GM19238 (cell line): ENCODE data around the gene ZBTB25.

Source experiments
- DNase-seq: peaks from one replicate; pipeline ENCODE4 v3.0.0; 2011; ENCODE audit warnings: low spot score; ENCODE audit not compliant: insufficient read length

ZBTB25 gene

GRCh38 chr14:64476438-64476837, 27.2 kb downstream of the ZBTB25 start:
- DNase-seq: no peak

DNA sequence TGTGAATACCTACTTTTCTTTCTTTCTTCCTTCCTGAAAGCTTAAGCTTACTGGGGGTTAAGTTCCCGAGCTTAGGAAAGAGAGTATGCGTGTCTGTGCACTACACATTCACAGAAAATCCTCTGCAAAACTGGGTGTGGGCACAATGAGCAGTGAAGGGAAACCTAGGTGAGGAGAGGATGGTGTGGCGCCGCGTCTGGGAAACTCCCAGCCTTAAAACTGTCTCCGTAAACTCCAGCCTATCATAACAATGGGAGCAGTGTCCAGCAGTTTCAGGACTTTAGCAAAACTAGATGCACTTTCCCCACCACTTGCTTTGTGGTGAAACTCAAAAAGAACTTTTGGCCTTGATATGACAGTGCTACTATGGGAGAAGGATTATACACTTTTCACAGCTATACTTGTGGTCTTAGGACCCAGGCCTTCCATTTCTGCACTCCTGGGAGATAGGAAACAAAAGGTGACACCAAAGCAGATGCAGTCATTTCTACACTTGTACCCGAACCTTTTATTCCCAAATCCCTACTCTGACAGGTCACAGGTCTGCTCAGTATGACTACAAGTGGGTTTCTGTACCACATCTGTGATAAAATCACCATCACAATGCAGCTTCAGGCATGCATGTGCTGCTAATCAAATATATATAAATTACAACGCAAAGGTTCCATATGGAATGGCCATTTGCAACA, 27.9 kb downstream of the ZBTB25 start:
- DNase-seq: no peak

GRCh38 chr14:64474698-64475097, 28.9 kb downstream of the ZBTB25 start:
- no peak for DNase-seq

- DNase-seq: no peak
These were observed 29.6 kb downstream of the ZBTB25 start for GRCh38 chr14:64474041-64474440.

- DNase-seq: no peak
These were observed 35.2 kb downstream of the ZBTB25 start for GRCh38 chr14:64468451-64468850.

- no peak for DNase-seq
These were observed 36.1 kb downstream of the ZBTB25 start for GRCh38 chr14:64467566-64467965.

DNA sequence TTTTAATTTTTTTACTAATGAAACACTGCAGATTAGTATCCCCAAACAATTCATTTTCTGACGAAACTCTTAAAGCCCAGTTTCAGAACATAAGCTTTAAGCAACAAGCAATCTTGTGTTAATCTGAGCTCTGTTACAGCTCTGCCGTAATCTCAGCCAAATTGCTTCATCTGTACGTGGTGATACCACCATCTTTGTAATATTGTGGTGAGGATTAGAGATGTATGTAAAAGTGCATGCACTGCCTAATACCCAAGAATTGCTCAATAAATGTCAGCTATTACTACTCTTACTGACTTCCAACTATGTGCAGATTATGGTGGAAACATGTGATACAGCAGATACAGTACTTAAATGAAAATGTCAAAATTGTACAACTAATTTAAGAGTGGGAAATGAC, 36.5 kb downstream of the ZBTB25 start:
- DNase-seq: no peak

DNA sequence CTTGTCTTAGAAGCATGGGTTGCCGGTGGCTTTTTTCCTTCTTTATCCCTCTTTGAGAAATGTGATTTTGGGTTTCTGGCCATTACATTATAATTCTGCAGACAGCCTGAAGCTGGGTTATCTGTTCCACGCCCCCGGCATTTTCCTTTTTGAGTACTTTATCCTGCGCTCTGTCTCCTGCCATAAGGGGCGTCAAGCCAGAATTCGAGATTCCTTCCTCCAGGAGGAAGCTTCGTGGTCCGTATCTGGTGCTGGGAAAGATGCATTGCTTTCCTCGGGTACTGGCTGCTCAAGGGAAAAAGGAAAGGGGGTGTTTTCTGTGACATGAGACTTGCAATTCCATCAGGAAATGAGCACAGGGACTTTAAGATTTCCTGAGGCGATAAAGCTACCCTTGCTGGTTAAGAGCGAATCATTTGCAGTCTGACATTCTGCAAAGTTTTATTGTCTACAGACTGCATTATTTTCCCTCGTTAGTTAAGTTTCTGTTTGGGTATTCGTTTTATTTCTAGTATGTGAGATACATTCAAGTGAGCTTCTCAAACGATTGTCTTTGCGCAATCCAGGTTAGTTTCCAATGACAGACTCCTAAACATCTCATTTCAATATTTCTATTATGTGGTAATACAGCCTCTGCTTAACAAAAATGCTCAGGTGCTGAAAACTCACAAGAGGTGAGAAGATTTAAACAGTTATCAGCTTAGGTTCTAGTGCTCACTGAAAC, 37.6 kb downstream of the ZBTB25 start:
- DNase-seq: no peak

GRCh38 chr14:64465191-64465822, 38.3 kb downstream of the ZBTB25 start, which contains the start of gene AKAP5:
AKAP5 (plus strand) TSS chr14:64465499; CDS start chr14:64468395, 2,896 bp downstream.
- peak; percentile 59 for DNase-seq

DNA sequence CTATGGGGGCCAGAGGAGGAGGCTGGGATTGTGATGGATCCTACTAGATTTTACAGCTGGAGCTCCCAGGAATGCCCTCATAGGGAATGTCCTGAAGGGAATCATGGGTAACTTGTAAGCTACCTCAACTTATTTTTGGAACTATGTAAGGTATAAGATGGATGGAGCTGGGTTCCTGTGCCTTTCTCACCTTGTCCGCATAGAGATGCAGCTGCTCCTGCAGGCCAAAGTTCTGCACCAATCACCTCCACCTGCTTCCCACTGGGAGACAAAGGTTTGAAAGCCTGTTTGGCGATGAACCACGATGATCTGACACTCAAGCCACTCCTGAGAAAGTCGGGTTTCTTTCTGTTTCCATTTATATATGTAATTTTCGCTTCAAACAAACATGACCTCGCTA, 39.0 kb downstream of the ZBTB25 start:
- DNase-seq: no peak

DNA sequence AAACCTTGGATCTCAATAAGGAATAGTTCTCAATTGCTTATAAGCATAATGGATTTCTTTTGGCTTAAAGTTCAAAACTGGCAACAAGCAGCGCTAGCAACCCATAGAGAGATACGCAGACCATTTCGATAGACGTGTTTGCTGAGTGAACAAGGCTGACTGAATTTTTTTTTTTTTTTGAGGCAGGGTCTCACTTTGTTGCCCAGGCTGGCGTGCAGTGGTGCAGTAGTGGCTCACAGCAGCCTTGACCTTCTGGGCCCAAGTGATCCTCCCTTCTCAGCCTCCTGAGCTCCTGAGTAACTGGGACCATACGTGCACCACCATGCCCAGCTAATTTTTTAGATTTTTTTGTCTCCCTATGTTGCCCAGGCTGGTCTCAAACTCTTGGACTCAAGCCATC, 39.8 kb downstream of the ZBTB25 start:
- no peak for DNase-seq

GRCh38 chr14:64463195-64463594, 40.4 kb downstream of the ZBTB25 start:
- DNase-seq: no peak

DNA sequence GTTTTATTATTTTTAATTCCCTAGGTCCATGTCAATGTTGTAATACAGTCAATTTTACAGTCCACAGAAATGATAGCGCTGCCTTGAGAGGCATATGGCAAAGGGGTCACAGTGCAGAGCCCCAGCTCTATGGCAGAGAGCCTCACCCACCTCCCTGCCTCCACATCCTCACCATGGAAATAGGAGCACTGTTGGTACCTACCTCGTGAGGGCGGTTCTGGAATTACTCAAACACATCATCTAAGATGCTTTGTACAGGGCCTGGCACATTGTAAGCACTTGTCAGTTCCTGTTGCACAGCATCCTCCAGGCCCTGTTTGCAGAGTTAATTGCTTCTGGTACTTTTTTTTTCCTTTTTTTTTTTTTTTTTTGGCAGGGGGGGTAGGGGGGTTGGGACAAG, 42.4 kb downstream of the ZBTB25 start:
- no peak for DNase-seq

GRCh38 chr14:64459405-64460136, 44.1 kb downstream of the ZBTB25 start:
- DNase-seq: no peak

DNA sequence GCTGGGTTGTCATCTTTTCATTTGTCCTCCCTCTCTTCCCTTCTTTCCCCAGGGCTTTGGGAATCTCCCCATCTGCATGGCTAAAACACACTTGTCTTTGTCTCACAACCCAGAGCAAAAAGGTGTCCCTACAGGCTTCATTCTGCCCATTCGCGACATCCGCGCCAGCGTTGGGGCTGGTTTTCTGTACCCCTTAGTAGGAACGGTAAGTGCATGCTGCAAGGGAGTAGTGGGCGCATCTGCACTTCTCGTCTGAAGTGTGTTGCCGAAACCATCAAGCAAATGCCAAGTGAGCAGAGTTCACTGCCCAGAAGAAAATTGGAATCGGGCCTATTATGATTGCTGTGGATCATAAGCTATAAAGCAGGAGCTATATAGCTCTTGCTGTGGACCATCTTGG, 49.0 kb downstream of the ZBTB25 start:
- no peak for DNase-seq

- DNase-seq: no peak
These were observed 53.4 kb downstream of the ZBTB25 start for GRCh38 chr14:64450255-64450654.

GRCh38 chr14:64447876-64448670, 55.6 kb downstream of the ZBTB25 start:
- no peak for DNase-seq

DNA sequence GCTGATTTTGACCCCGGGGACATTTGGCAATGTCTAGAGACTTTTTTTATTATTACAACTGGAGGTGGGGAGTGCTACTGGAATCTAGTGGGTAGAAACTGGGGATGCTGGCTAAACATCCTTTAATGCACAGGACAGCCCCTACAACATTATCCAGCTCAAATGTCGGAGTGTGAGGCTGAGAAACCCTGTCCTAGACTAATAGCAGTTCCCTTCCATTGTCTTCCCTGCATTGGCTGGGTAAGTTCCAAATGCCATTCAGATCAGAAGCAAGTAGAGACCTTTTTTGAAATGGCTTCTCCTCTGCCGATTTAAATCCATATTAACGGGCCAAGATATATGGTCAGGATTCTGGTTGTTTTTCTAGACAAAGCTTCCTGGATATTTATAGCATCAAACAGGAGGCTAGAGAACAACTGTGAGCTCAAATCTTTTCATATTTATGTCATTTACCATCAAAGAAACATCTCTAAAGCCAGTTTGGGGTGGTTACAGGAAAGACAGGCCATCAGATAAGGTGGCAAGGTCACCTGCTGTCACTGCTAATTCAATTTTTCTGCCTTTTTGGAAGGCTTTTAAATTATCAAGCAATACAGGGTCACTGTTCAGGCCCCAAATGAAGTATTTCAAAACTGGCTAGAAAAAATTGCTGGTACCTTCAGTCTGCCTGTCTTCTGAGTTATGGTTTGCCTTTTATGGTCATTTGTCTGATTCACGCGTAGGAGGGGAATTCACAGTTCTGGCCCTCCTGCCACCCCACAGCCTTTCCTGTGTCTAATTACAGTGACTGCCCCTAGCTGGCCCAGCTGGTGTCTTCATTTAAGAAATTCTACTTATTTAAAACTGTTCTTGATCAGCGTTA, 58.4 kb downstream of the ZBTB25 start:
- peak; percentile 63 for DNase-seq

DNA sequence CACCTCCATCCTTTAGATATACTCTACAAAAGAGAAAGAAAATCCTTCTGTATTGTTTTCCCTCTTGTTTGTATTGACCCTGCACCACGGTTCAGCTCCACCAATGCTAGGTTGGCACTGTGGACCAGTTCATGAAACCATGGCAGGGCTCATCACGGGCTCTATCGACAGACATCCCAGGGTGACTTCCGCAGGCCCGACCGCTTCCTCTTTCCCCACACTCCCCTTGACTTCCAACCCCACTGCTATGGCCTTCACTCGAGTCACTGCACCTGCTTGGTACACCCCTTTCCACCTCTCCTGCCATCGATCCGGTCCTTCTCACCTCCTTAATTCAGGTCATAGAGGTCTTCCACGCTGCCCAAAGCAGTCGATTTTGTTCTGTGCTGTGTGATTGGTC, 59.5 kb downstream of the ZBTB25 start:
- DNase-seq: no peak
